HG02884 (cell line): ENCODE measurements around the gene PRRC1.

Experiments
- ATAC-seq: cut with Tn5 transposase; IDR thresholded peaks from one replicate; pipeline ENCODE4 v1.9.1; 2021; ENCODE audit warnings: mild to moderate bottlenecking, moderate library complexity; ENCODE audit not compliant: unreplicated experiment

PRRC1 gene

DNA sequence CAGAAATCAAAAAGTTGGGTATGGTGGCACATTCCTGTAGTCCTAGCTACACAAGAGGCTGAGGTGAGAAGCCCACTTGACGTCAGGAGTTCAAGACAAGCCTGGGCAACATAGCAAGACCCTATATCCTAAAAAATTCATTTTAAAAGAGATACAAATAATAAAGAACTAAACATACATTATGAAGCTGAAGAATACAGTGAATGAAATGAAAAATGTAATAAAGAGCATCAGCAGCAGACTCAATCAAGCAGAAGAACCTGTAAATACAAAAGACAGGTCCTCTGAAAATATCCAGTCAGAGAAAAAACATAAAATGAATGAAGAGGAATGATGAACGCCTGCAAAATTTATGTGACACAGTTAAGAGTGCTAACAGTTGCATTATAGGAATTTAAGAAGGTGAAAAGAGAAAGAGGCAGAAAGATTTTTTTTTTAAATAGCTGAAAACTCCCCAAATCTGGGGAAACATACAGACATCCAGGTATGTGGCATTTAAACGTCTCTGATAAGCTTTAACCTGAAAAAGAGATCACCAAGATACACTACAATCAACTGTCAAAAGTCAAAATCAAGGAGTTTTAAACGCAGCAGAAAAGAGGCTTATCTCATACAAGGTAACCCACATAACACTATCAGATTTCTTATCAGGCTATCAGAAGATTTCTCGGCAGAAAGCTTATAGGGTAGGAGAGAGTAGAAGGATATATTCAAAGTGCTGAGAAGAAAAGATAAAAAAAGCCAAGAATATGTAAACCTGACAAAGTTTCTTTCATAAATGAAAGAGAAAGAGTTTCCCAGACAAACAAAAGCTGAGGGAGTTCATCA lies 57.6 kb downstream of the PRRC1 start:
- no peak for ATAC-seq

DNA sequence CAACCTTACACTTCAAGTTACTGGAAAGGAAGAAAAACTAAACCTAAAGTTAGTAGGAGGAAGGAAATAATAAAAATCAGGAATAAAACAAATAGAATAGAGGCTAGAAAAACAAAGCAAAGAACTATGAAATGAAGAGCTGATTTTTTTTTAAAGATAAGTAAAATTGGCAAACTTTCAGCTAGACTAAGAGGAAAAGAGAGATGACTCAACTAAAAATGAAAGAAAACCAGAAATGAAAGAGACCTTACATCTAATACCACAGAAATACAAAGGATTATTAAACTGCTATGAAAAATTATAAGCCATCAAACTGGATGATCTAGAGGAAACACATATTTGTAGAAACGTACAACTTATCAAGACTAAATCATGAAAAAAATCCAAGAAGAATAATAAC lies 60.0 kb downstream of the PRRC1 start:
- peak; percentile 45 for ATAC-seq

DNA sequence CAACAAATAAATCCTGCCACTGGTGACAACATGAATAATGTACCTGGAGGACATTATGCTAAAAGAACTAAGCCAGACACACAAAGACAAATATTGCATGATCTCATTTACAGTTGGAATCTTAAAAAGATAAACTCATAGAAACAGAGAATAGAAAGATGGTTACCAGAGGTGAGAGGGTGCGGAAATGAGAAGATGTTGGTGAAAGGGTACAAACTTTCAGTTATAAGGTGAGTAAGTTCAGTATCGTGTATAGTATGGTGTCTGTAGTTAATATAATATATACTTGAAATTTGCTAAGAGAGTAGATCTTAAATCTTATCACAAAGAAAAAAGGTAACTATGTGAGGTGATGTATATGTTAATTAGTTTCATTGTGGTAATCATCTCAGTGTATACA lies 63.3 kb downstream of the PRRC1 start:
- ATAC-seq, result no peak

GRCh38 chr5:127581450-127581849 lies 64.0 kb downstream of the PRRC1 start:
- no peak for ATAC-seq

DNA sequence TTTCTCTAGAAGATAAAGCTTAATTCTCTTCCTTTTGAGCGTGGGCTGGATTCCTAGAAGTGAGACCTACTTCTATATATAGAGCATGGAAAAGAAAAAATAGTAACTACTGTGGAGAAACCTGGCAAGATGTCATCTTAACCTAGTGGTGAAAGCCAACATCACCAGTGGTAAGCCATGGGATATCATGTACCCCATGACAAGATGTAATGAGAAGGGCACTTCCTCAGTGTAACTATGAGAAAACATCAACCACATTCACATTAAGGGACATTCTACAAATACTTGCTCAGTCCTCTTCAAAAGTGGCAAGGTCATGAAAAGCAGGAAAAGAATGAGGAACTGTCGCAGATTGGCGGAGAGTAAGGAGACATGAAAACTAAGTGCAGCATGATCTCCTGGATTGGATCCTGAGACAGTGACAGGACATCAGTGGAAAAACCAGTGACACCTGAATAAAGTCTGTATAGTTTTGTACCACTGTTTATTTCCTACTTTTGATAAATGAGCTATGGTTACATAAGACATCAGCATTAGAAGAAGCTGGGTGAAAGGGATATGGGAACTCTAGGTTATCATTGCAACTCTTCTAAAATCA lies 65.4 kb downstream of the PRRC1 start:
- ATAC-seq, result no peak

DNA sequence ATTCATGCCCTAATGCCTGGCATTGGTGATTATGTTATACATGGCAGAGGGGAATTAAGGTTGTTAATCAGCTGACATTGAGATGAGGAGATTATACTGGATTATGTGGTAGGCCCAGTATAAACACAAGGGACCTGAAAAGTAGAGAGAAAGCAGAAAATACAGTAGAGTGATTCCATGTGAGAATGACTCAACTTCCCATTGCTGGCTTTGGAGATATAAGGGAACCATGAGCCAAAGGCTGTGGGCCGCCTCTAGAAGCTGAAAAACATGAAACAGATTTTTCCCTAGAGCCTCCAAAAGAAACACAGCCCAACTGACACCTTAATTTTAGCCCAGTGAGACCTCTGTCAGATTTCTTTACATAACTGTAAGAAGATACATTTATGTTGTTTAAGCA lies 66.4 kb downstream of the PRRC1 start:
- ATAC-seq, result no peak

DNA sequence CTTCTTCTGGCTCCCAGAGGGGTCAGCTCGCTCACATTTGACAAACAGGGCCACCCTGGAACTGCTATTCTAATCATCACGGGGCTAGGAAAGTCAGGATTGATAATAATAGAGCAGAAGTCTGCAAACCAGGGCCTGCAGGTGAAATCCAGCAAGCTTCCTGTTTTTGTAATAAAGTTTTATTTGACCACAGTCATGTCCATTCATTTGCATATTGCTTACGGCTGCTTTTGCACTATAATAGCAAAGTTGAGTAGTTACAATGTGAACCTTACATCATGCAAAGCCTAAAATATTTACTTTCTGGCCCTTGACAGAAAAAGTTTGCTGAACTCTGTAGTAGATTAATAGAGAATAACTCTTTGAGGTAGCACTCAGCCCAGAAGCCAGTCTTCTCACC lies 68.2 kb downstream of the PRRC1 start:
- ATAC-seq, result peak; percentile 27

DNA sequence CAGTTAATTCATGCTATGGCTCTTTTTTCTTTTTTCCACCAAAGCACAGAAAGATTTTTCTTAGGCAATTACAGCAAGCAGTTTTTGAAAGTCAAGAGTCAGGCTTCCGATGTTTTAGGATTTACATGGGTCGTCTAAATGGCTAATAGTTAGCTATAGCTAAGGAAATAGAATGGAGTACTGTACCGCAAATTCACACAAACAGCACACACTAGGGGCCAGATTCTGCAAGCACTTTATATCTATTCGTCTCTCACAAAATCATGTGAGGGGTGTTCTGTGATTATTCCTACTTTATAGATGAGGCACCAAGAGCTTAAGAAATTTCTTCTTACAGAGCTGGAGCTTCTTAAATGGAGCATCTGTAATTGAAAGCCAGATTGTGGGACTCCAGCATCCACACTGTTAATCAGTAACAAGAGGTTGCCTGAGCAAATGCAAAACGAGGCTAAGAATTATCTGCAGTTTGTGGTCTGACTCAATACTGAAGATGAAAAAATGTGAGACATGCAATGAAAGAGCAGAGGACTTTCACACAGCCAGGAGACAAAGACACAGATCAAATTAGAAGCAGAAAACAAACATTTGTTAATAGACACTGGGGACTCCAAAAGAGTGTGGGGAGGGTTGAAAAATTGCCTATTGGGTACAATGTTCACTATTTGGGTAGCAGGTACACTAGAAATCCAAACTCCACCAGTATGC lies 68.8 kb downstream of the PRRC1 start:
- ATAC-seq, result peak; percentile 65

GRCh38 chr5:127586811-127587210 lies 69.4 kb downstream of the PRRC1 start:
- peak; percentile 51 for ATAC-seq

- ATAC-seq, result no peak
Measured at GRCh38 chr5:127587246-127587917, 69.9 kb downstream of the PRRC1 start.

DNA sequence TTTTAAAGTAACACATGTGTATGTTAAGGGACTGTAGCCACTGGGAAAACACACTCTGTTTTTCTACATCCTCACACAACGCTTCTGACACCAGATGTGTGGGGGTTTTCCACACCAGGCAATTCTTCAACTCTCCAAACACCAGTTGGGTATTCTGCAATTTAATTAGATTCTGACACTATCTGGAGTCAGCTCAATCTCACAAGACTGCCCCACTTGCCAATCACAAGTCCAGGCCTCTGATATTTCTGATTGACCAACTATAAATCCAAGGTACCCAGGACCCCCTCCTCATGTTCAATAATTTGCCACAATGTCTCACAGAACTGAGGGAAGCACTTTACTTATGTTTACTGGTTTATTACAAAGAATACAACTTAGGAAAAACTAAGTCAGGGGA lies 70.9 kb downstream of the PRRC1 start:
- ATAC-seq, result no peak

DNA sequence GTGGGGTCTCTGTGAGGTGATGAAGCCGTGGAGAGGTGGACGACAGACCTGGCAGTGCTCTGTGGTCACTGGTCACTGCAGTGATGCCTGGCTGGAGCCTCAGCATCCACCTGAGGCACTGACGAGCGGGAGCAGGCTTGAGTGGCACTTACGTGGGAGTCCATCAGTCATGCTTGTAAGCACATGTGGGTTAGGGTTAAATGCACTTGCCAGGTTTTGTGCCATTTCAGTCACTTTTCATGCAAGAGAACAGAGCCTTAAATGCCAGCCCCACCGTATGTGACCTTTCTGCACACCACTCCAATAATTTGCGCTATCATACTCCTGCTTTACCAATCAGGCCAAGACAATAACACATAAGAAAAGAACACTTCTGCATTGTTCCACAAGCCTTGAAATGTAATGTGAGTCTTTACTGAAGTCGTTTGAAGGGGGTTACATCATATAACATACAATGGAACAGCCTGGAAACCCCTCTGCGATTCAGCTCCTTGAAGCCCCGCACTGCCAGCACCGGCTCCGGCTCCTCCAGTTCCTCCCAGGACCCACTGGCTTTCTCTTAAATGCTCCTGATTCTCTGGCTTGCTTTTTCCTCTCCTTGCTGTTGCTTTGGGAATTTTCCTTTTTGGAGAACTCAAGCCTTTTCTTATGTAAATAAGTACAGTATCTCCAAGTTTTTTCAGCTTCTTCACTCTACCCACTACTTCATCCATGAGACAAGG lies 72.0 kb downstream of the PRRC1 start:
- no peak for ATAC-seq

GRCh38 chr5:127590156-127590722 lies 72.8 kb downstream of the PRRC1 start:
- ATAC-seq, result peak; percentile 42

DNA sequence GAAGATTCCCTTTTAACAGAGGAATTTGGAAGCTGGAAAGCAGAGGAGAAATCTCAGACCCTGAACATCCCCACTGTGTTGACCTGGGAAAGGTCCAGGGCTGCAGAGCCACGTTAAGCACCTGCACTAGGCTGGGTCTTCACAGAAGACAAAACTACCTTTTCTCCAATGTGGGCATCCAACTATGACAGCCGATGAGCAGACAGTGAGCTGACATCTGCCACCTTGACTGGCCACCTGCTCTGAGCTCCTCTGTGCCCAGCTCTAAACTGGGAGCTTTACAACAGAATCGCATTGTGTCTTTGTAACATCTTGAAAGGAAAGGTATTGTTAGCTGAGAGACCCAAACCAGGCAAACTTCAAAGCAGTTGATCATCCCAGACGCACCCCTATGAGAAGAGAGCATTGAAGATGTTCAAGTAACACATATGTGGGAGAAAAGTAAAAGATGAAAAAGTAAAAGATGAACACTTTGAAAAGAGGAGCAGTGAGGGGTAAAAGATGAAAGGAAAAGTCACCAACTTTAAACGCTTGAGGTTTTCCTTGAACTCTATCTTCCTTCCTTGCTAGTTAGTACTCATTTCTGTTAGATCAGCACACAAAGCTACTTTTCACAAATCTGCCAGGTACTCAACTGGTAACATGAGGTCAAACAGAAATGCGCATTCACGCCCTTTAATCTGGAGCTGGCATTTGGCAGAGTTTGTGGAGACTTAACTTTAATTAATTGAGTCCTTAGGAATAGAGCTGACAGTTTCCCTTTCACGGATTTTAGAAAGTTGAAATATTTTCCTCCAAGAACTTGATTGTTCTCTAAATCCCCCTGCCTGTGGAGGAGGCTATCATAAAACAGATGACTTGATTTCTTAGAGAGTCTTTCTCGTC lies 78.3 kb downstream of the PRRC1 start:
- ATAC-seq, result no peak

- no peak for ATAC-seq
Measured at GRCh38 chr5:127596501-127596900, 79.1 kb downstream of the PRRC1 start.

DNA sequence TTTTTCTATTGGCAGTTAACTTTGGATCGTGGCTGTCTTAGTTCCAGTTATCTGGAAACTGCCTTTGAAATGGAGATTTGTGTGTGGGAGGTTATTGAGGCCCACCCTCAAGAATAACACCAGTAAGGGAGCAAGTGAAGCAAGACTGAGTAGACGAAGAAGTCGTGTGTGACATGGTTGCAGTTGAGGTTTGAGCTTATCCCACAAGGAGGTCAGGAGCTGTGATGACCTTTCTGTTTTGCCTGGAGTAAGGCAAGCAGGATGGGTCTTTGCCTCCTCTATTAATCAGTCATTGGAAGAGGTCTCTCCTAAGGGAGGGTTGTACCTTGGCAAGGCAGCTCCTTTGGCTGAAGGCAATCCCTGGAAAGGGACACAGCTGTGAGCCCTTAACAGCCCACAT lies 81.9 kb downstream of the PRRC1 start:
- no peak for ATAC-seq

DNA sequence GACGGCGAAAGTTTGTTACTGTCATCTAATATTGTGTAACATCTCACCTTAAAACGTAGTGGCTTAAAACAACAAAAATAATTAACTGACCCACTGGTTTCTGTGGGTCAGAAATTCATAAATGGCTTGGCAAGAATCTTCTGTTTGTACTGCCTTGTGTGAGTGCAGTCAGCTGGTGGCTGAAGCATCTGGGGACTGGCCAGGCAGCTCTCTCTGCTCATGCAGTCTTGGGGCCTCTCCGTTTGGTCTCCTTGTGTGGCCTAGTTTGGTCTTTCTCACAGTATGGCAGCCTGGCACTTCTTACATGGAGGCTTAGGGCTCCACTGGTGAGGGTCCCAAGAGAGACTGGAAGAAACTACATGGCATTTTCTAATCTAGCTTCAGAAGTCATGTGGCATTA lies 82.4 kb downstream of the PRRC1 start:
- no peak for ATAC-seq

- ATAC-seq, result no peak
Measured at GRCh38 chr5:127601111-127601510, 83.7 kb downstream of the PRRC1 start.

GRCh38 chr5:127601601-127602000 lies 84.2 kb downstream of the PRRC1 start:
- no peak for ATAC-seq
